Astrocyte of the spinal cord (primary cell): ENCODE results near the gene EML2.

Experiments
- DNase-seq: peaks from one replicate; pipeline ENCODE4 v3.0.0; 2011; ENCODE audit warnings: low read depth, low spot score
- H3K4me3 ChIP-seq: 2 replicates; pipeline ENCODE4 v1.5.1; 2011; ENCODE audit warnings: low read depth, mild to moderate bottlenecking, low read length, moderate library complexity
- in situ Hi-C: cut with HindIII; loops from 2 replicates; pipeline ENCODE4 v1.10.0; 2017; ENCODE audit warnings: low sequenced_read_pairs
- TF ChIP-seq, protein P1 (sequence below): IDR thresholded peaks from 2 replicates; pipeline ENCODE4 v1.5.1; 2012; ENCODE audit warnings: low read depth, mild to moderate bottlenecking, low read length, inconsistent platforms

EML2 gene

DNA sequence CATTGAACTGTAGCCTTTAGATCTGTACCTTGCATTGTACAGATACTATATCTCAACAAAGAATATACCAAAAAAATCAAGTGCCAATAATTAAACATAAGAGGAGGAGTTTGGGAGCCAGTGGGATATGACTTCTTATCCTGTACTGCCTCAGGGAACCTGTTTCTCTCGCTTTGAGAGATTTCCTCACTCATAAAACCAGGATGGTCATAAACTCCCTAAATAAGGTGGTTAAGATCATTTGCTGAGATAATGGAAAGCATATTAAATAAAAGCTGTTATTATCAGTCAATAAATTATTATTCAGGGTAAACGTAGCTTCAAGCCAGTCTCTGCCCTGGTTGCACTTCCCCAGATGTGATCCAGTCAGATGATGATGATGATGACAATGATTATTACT, 71.6 kb downstream of the EML2 start:
- no peak for DNase-seq
- in situ Hi-C loops, result no loop called here
- no peak overlapping the region for H3K4me3 ChIP-seq
- TF ChIP-seq, protein P1, sequence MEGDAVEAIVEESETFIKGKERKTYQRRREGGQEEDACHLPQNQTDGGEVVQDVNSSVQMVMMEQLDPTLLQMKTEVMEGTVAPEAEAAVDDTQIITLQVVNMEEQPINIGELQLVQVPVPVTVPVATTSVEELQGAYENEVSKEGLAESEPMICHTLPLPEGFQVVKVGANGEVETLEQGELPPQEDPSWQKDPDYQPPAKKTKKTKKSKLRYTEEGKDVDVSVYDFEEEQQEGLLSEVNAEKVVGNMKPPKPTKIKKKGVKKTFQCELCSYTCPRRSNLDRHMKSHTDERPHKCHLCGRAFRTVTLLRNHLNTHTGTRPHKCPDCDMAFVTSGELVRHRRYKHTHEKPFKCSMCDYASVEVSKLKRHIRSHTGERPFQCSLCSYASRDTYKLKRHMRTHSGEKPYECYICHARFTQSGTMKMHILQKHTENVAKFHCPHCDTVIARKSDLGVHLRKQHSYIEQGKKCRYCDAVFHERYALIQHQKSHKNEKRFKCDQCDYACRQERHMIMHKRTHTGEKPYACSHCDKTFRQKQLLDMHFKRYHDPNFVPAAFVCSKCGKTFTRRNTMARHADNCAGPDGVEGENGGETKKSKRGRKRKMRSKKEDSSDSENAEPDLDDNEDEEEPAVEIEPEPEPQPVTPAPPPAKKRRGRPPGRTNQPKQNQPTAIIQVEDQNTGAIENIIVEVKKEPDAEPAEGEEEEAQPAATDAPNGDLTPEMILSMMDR, result no peak

DNA sequence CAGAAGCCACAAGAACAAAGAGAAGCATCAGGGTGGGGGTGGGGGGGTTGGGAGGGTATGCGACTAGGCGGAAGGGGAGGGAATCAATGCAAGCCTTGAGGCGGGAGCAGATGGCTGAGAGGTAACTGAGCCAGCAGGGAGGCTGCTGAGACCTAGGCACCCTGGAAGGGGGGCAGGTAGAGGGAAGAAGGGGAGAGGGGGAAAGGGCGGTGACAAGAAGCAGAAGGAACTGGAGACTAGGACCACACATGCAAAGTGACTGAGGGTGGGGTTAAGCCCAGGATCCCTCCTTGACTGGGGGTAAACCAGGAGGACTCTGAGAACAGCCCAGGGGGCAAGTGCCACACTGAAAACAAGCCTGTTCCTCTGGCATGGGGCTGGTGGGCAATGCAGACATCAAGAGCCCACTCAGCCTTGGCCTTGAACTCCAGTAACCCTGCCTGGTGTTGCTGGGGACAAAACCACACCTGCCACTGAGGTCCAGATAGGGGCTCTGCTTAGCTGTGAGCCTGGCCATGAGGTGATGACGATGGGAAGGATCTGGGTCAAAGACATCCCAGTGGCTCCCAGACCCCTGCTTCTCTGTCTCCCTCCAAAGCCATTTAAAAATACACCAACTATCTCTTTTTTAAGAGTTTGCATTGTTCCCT, 74.9 kb downstream of the EML2 start:
- no peak overlapping the region for H3K4me3 ChIP-seq
- in situ Hi-C loops, result no loop called here
- TF ChIP-seq, protein P1, result no peak
- DNase-seq, result no peak

DNA sequence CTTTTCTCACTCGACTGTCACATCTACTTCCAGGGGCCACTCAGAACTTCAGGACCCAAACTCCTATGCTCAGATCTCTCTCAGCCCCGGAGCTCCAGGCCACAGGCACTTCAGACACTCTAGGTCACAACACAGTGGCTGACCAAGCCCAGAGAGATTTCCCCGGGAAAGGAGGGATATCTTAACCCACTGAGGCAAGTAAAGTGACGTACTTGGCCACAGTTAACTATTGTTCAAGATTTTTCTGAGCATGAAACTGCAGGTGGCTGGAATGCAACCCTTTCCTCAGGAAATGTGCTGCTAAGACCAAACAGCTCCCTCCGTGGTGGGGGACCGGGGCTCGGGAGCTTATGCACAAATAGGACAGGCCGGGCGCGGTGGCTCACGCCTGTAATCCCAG, 78.5 kb downstream of the EML2 start:
- TF ChIP-seq, protein P1, result no peak
- DNase-seq, result no peak
- no peak overlapping the region for H3K4me3 ChIP-seq
- in situ Hi-C loops, result no loop called here

DNA sequence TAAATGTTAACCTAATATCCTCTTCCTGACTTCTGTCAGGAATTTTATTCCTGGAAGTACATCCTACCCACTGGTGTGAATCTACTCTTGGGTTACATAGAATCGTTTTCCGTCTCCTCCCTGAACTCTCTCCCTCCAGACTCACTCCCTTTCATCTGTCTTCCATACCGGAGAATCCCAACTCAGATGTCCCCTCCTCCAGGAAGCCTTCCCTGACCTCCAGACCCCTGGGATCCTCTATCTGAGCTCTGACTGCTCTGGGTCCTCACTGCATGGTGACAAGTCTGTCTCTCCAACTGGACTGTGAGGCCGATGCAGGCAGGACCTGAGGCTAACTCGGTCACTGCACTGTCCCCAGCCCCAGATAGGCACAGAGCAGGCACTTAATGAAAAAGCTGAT, 79.2 kb downstream of the EML2 start:
- no peak overlapping the region for H3K4me3 ChIP-seq
- DNase-seq, result no peak
- in situ Hi-C loops, result no loop called here
- TF ChIP-seq, protein P1, result no peak
